Limb (tissue), 2 donors: ENCODE results near the gene THAP12.
"Not testable (repeated sequence)": the region's sequence is repeated elsewhere in the genome, so short reads cannot be mapped to it uniquely, and the experiment has no call there.

Experiments
- DNase-seq, 2 donors: peaks; one replicate each; pipeline ENCODE4 v3.0.0-alpha.2; 2016; ENCODE audit errors: extremely low spot score in 2 of 2

The THAP12 gene

DNA sequence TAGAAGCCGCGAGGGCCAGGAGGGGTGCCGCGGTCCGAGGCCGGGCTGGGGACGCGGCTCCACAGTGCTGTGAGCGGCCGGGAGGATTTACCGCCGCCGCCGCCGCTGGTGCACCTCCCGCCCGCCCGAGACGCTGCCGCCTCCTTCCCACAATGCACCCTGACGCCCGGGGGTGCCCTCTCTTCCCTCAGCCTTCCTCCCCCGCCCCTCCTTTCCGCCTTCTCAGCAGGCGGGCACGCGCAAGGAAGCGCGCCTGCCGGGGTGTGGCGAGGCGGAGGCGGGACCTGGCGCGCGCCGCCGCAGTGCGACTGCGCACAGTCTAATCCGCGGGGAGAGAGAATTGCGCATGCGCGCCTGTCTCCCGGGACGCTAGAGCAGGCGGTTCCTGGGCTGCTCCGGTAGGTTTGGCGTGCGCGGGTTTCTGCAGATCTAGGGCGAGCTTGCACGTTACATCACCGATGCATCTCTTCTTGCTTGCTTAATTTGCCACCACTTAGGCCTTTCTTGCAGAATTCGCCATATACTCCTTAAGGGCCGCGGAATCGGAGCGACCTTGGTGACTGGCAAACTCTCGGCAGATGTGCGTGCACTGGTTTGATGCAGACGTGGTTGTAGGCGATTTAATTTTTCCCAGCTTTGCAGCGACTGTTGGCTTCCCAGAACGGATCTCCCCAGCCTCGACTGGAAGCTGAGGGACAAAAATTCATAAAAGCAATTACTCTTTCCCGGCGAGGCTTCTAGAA lies at the start of gene THAP12, which contains the start of gene GVQW3:
TSS of gene THAP12 (minus strand) at position 156 of the 743 bp plus-strand sequence. CDS start 296 bp downstream, outside the sequence.
TSS of gene GVQW3 (plus strand) at position 347 of the 743 bp plus-strand sequence. CDS start 506 bp downstream, outside the sequence.
- DNase-seq = peak; percentile 98 to 99

GRCh38 chr11:76426660-76427059 lies 45.7 kb upstream of the THAP12 start:
- no peak for DNase-seq

DNA sequence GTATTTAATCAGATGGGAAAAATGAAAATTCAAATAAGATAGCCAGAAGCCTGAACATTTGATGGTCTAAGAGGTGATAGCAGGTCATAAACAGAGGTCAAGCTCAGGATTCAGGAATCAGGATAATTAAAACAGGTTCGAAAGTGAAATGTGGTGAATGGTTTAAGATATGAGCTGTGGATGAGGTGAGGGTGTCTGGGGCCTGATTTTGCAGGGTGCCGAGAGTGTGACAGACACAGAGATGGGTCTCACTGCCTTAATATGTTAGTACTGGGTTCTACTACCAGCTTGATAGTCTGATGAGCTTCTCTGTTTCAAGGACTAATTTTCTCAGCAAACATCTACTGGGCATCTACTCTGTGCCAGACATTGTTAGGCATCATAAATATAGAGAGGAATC lies 44.0 kb upstream of the THAP12 start:
- no peak for DNase-seq

DNA sequence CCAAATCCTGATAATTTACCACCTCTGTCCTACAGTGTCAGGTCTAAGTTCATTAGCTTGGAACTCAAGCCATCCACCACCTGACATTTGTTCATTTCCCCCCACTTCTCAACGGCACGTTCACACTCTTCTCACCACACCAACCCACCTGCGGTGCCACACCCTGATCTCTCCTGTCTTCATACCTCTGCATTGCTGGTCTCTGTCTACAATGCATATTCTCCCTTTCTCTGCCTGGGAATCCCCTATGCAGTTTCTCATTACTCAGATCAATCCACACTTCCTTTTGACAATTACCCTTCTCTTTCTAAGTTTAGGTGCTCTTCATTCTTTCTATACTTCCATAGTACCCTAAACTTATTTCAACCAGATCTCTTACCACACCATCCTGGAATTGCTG lies 43.4 kb upstream of the THAP12 start:
- DNase-seq = no peak

DNA sequence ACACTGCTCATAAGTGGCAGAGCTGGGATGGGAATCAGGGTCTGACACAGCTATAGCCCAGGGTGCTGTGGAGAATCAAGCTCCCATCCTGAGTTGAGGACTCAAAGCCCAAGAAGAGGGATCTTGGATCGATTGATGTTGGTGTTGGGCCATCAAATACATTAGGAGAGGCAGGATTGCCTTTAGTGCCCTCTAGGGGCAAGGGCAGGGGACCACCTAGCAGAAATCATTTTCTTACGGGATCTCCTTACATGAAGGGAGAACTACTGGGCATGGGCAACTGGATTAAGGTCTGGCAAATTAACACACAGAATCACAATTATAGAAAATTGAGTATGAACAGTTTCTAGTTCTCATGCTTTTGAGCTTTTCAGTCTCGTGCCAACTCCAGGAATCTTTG lies 39.0 kb upstream of the THAP12 start:
- no peak for DNase-seq

DNA sequence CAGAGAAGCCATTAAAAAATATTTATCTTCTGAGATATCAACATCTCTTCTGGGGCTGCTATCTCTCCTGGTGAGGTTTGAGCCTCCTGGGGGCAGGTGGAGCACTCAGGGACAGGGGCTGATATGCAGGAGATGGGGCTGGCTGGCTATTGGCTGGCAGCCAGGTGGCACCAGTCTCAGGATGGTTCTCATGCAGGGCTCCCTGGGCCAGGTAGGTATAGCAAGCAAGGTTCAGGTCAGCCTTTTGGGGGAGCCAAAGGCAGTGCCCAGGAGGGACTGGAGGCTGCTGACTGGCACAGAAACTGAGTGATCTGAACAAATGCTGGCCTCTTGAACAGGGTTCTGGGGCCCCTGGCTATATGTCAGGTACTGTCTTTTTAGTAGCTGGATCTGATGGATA lies 34.1 kb upstream of the THAP12 start:
- no peak for DNase-seq

DNA sequence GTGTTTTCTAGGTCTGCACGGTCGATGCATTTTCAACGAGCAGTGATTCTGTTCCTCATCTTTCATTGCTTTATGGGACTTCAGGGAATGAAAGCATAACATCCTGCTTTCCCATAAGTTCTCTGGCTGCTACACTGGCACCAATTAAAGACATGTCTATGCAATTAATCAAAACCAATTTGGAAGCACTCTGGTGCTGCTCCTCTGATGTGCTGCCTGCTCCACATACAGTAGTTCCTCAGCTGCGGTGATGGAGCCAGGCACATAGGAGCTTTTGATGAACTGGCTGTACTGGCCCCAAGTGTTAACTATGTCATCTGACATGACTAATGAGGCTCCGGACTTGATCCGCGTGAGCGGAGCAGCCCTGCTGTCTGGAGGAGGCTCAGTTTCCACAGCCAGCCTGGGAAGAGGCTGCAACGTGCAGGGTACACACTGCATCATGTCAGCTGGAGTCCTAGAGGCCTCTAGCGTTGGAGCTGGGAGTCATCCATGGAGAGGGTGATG lies 30.0 kb upstream of the THAP12 start:
- peak; percentile 61 to 65 for DNase-seq

DNA sequence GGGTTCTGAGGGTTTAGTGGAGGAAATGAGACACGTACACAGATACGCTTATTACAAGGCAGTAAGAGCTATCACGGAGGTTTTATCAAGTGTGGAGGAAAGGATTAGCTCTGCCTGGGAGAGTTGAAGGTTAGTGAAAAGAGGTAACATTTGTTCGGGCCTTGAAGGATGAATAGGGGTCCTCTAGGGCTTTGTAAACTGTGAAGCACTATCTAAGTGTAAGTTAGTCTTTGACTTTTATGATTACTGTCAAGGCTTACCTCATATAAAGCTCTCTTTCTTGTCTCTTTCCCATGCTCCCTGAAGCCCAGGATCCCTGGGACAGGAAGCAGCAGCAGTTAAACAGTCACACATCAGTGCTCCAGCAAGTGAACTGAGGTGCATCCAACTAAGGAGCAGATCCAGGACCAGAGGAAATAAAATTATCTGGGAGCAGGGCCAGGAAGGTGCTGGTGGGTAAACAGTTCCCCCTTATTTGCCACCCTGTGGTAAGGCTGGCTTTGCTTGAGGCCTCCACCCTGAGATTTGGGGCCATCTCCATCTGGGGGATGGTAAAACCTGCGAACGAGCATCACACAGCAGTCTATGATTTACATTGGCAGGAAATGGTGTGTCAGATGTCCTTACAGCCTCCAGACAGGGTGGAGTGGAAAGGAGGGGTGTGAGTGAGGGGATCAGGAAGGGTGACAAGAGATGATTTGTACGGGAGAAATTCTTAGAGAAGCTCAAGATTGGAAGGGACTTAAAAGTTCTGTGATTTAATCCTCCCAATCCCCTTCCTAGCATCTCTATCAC lies 27.4 kb upstream of the THAP12 start:
- peak in 1 of 2 donors; percentile 33 for DNase-seq

DNA sequence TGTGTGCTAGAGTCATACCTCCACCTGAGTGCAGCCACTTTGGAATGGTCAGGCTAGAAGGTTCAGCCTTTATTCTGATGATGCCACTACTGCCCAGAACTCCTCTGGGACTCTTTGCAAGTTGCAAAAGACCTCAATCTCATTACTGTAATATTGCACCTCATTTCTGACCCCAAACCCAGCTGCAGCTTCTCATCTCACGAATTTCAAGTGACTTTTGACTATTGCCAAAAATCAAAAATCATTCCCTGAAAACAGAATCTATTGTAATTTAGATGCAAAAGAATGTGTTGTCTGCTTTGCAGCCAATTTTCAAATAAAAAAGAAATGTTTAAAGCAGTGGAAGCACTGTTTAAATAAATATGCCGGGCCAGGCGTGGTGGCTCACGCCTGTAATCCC lies 25.4 kb upstream of the THAP12 start:
- no peak for DNase-seq

- not testable (repeated sequence) for DNase-seq
These were observed 20.6 kb upstream of the THAP12 start for GRCh38 chr11:76401484-76401883.

DNA sequence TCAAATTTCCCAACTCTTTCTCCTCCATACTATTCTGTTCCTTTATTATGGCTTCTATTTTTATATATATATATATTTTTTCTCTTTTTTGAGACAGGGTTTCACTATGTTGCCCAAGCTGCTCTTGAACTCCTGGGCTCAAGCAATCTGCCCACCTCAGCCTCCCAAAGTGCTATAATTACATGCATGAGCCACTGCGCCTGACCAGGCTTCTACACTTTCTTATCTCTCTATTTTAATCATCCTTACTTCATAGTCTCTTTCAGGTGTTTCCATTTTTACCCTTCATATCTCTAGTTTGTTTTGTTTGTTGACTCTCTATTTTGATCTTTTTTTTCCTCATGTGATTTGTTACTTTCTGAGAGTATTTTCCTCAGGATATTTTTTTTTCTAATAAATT lies 20.0 kb upstream of the THAP12 start:
- DNase-seq = no peak

- no peak for DNase-seq
These were observed 16.5 kb upstream of the THAP12 start for GRCh38 chr11:76397383-76397782.

GRCh38 chr11:76395296-76395695 lies 14.4 kb upstream of the THAP12 start:
- no peak for DNase-seq

DNA sequence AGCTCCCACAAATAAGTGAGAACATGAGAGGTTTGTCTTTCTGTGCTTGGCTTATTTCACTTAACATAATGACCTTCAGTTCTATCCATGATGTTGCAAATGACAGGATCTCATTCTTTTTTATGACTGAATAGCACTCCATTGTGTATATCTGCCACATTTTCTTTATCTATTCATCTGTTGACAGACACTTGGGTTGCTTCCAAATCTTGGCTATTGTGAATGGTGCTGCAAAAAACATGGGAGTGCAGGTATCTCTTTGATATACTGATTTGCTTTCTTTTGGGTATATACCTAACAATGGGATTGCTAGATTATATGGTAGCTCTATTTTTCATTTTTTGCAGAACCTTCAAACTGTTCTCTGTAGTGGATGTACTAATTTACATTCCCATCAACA lies 13.5 kb upstream of the THAP12 start:
- no peak for DNase-seq

DNA sequence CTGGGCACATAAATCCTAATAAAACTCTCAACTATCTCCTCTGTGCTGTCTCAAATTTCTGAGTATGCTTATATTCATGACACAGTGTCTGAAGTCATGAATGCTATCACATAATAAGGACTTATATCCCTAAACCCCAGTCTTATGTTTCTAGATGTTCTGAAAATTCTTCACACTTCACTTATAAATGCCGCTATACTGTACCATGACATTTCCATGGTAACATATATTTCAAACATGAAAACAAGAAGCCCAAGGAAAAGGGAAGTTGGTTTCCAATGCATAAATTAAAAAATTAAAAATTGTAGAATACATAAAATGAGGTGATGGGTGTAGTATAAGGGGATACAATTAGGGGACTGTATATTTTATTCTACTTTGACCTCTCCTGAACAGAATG lies 11.9 kb upstream of the THAP12 start:
- DNase-seq = no peak

DNA sequence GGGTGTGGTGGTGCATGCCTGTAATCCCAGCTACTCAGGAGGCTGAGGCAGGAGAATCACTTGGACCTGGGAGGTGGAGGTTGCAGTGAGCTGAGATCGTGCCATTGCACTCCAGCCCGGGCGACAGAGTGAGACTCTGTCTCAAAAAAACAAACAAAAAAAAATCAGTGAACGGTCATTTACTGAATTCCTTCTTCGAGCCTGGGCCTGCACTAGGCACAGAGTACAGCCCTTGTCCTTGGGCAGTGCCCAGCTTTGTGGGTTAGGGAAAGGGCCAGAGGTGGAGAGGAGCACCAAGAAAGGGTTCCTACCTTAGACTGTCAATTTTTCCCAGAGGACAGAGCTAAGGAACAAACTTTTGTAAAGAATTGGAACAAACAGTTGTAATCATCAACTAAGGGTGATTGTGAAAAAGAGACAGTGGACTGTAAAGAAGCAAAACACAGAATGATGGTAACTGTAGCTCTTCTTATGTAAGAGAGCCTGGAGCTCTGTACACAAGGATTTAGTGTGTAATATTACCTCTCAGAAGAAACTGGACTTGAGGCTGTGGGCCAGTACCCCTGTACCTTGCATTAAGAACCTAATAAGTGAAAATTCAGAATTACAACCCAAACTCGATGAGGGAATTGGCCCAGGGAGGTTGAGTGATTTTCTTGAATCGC lies 11.0 kb upstream of the THAP12 start:
- no peak for DNase-seq

DNA sequence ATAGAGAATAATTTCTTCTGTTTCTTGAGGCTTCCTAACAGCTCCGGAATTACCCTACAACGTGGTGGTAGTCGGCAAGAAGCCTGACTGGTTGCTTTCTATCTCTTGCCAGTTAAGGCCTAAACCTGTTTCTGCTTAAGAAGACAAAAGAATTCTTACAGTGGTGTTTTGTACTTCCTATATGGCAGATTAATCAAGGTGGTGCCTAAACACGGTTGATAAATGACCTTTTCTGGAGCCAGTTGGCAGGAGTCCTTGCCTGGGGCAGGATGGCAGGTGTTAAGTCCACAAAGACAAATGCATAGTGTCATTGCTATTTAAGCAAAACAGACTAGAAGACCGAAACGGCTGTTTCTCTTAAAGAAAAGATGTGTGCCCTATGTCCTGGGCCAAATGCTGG lies 10.1 kb upstream of the THAP12 start:
- no peak for DNase-seq

GRCh38 chr11:76388408-76388807 lies 7.5 kb upstream of the THAP12 start:
- DNase-seq = no peak

- no peak for DNase-seq
These were observed 5.0 kb upstream of the THAP12 start for GRCh38 chr11:76385903-76386302.

DNA sequence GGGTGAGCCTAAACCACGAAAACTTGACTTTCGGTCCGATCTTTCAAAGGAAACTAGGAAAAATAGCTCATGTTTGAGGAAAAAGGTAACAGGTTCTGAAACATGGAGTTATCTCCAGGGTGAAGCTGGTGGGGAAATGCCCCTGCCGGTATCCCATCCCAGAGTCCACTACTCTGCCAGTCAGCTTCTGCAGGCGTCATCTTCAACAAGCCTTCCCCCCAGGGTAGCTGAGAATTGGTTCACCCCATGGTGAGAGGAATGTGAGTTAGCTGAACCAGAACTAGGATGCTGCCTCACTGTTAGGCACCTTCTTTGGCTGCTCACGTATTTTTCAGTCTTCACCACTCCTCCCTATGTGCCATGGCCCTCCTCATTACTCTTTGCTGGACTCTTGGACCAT lies 1.3 kb upstream of the THAP12 start:
- no peak for DNase-seq

- peak in 1 of 2 donors; percentile 67 for DNase-seq
These were observed 564 bp downstream of the THAP12 start for GRCh38 chr11:76380159-76380976.
